ENCODE measurements around the gene ERCC3. TPM values are rescaled to one million over a fixed set of nuclear protein-coding genes. Genes with fewer than 3 reads are reported as not detected.
A peak's percentile ranks its signal among the peaks of the same experiment; 100 is the strongest.

ERCC3 gene
- total and polyA plus RNA-seq, 2 donors (not counting 3 experiments of a cell fraction or from before 2014, with no cell fraction given) = 40.7 to 47.3 TPM

- DNase-seq (ENCODE audit: low read depth, low spot score) = no peak
- H3K9ac ChIP-seq (replicated peaks; ENCODE audit: extremely low read depth, insufficient read depth, low read length) = no peak overlapping the region
- ChIA-PET POLR2A (no interaction called here), CTCF (no interaction called here)
- no peak overlapping the region for H3K4me2 ChIP-seq (ENCODE audit: insufficient read depth, low read length)
- dilution Hi-C loops (cut with MboI; ENCODE audit: extremely low pct_ligation_motif_present, low sequenced_read_pairs) (no loop called here), intact Hi-C loops (cut with micrococcal nuclease) (no loop called here)
- BruUV-seq (replicated peaks) = TSS peak; percentile 6
- no peaks in the 10 kb centered on the region for H4K20me1 ChIP-seq (replicated peaks; ENCODE audit: control insufficient read depth, extremely low read depth, insufficient read depth, low read length)
- H3K4me3 ChIP-seq (replicated peaks in 1 of 3; ENCODE audit: insufficient read depth in 1 of 3, low read depth in 1 of 3, low read length in 3 of 3) = no peak overlapping the region
- TF ChIP-seq POLR2A (IDR thresholded peaks at IDR 0.05; ENCODE audit: low read depth, low read length) (no peak), FOS (IDR thresholded peaks at IDR 0.05; ENCODE audit: borderline replicate concordance, insufficient read depth, low read length) (no peak), MYC (IDR thresholded peaks at IDR 0.05; ENCODE audit: low read depth, low read length) (no peak), JUN (IDR thresholded peaks at IDR 0.05; ENCODE audit: borderline replicate concordance, insufficient read depth, insufficient read length, low read depth) (no peak), EZH2 (IDR thresholded peaks at IDR 0.05; ENCODE audit: borderline replicate concordance, low read depth, low read length, severe bottlenecking) (no peak), POLR2AphosphoS5 (IDR thresholded peaks at IDR 0.05; ENCODE audit: insufficient read depth, low read depth, low read length) (no peak), GATA2 (IDR thresholded peaks at IDR 0.05; ENCODE audit: insufficient read depth, insufficient read length, low read depth, low read length) (no peak)
- TF ChIP-seq, protein P1, sequence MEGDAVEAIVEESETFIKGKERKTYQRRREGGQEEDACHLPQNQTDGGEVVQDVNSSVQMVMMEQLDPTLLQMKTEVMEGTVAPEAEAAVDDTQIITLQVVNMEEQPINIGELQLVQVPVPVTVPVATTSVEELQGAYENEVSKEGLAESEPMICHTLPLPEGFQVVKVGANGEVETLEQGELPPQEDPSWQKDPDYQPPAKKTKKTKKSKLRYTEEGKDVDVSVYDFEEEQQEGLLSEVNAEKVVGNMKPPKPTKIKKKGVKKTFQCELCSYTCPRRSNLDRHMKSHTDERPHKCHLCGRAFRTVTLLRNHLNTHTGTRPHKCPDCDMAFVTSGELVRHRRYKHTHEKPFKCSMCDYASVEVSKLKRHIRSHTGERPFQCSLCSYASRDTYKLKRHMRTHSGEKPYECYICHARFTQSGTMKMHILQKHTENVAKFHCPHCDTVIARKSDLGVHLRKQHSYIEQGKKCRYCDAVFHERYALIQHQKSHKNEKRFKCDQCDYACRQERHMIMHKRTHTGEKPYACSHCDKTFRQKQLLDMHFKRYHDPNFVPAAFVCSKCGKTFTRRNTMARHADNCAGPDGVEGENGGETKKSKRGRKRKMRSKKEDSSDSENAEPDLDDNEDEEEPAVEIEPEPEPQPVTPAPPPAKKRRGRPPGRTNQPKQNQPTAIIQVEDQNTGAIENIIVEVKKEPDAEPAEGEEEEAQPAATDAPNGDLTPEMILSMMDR (IDR thresholded peaks at IDR 0.05; ENCODE audit: extremely low read depth in 1 of 2, insufficient read depth in 1 of 2, low read depth in 1 of 2, low read length in 2 of 2) = no peak
- TF ChIP-seq, protein P2, sequence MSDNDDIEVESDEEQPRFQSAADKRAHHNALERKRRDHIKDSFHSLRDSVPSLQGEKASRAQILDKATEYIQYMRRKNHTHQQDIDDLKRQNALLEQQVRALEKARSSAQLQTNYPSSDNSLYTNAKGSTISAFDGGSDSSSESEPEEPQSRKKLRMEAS (IDR thresholded peaks at IDR 0.05; ENCODE audit: insufficient read depth, insufficient read length) = no peak
- H3K27ac ChIP-seq (ENCODE audit: insufficient read depth, low read depth, low read length) = no peak overlapping the region
- no peaks in the 10 kb centered on the region for H3K4me1 ChIP-seq (ENCODE audit: control insufficient read depth, extremely low read depth, insufficient read depth, low read length)
- H2AFZ ChIP-seq (ENCODE audit: low read depth, low read length) = no peak overlapping the region
- H3K36me3 ChIP-seq (ENCODE audit: control insufficient read depth in 2 of 2, extremely low read depth in 1 of 2, insufficient read depth in 2 of 2, low read length in 2 of 2) = peaks cover 6 to 8% of the 10 kb centered on the region in 2 experiments
- no peaks in the 10 kb centered on the region for H3K27me3 ChIP-seq (ENCODE audit: control insufficient read depth in 2 of 2, insufficient read depth in 2 of 2, low read length in 2 of 2)
- no peaks in the 10 kb centered on the region for H3K9me3 ChIP-seq (replicated peaks; ENCODE audit: control insufficient read depth, insufficient read depth, low read length)
- no peaks in the 10 kb centered on the region for H3K9me1 ChIP-seq (replicated peaks; ENCODE audit: control insufficient read depth, extremely low read depth, insufficient read depth, low read length)
- H3K79me2 ChIP-seq (ENCODE audit: control insufficient read depth, insufficient read depth, low read length) = no peaks in the 10 kb centered on the region
- no peak for FAIRE-seq
These were observed 12.1 kb upstream of the ERCC3 start for GRCh38 chr2:127305990-127306585.
